ENCODE data around the gene SRRT.
"Not testable (repeated sequence)": the region's sequence is repeated elsewhere in the genome, so short reads cannot be mapped to it uniquely, and the experiment has no call there.

- TF ChIP-seq CTCF (IDR thresholded peaks at IDR 0.05; ENCODE audit: low read depth, low read length, poor library complexity, severe bottlenecking); EZH2phosphoT487 (IDR thresholded peaks at IDR 0.05; ENCODE audit: borderline replicate concordance, low read length): not testable (repeated sequence)
Measured at GRCh38 chr7:100910443-100910842, 35.5 kb downstream of the SRRT start.
